ENCODE data around the gene BCL11B. TPM values are rescaled to one million over a fixed set of nuclear protein-coding genes. Genes with fewer than 3 reads are reported as not detected.

The BCL11B gene
- total and polyA plus RNA-seq, 9 of the 15 experiments (the other 6 are each of a cell fraction or from before 2014, with no cell fraction given), result 0.09 TPM; not detected in 8

DNA sequence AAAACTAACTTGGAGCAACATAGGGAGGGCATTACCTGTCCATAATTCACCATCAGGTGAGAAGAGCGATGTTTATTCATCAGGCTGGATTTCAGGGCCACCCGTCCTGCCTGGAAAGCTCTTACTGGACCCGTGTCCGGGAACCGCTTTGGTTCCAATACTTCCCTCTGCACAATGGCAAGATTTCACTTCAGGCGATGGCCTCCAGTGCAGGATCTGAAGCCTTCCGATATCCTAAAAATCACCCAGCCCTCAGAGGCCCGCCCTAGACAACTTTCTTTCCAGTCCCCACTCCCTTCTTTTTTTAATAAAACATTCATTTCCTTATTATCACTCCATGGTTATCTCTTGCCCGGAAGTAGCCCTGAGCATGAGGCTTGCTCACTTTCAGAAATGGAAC lies 92.5 kb downstream of the BCL11B start:
- no peak overlapping the region for H3K4me3 ChIP-seq
- POLR2A ChIA-PET, result no interaction called here
- H3K79me2 ChIP-seq (ENCODE audit: control insufficient read depth, insufficient read depth, low read length), result no peaks in the 10 kb centered on the region
- intact Hi-C loops (cut with micrococcal nuclease), result no loop called here
- H3K36me3 ChIP-seq (ENCODE audit: control insufficient read depth, insufficient read depth, low read length), result no peaks in the 10 kb centered on the region
- CTCF ChIA-PET (ENCODE audit: low intra/inter-chr PET ratio), result no interaction called here
- in situ Hi-C loops (cut with MboI), result no loop called here
- 3% methylated on average over 5 of the region's 9 CpGs for WGBS (ENCODE audit: insufficient coverage, low coverage, missing lambda C conversion rate)
- H3K4me2 ChIP-seq (ENCODE audit: insufficient read depth, low read length), result no peak overlapping the region
- no TSS peak for BruUV-seq (replicated peaks)
- H3K27me3 ChIP-seq (ENCODE audit: control insufficient read depth in 2 of 2, insufficient read depth in 2 of 2, low read length in 2 of 2), result peaks cover 0 to 10% of the 10 kb centered on the region in 2 experiments; a peak in 1 of 5 replicates
- no peak overlapping the region for H3K9ac ChIP-seq (ENCODE audit: insufficient read depth in 1 of 2, low read depth in 2 of 2, low read length in 2 of 2)
- TF ChIP-seq, protein P1, sequence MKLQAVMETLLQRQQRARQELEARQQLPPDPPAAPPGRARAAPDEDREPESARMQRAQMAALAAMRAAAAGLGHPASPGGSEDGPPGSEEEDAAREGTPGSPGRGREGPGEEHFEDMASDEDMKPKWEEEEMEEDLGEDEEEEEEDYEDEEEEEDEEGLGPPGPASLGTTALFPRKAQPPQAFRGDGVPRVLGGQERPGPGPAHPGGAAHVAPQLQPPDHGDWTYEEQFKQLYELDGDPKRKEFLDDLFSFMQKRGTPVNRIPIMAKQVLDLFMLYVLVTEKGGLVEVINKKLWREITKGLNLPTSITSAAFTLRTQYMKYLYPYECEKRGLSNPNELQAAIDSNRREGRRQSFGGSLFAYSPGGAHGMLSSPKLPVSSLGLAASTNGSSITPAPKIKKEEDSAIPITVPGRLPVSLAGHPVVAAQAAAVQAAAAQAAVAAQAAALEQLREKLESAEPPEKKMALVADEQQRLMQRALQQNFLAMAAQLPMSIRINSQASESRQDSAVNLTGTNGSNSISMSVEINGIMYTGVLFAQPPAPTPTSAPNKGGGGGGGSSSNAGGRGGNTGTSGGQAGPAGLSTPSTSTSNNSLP (IDR thresholded peaks at IDR 0.05; ENCODE audit: borderline replicate concordance, low read depth, low read length), result no peak
- TF ChIP-seq, protein P2, sequence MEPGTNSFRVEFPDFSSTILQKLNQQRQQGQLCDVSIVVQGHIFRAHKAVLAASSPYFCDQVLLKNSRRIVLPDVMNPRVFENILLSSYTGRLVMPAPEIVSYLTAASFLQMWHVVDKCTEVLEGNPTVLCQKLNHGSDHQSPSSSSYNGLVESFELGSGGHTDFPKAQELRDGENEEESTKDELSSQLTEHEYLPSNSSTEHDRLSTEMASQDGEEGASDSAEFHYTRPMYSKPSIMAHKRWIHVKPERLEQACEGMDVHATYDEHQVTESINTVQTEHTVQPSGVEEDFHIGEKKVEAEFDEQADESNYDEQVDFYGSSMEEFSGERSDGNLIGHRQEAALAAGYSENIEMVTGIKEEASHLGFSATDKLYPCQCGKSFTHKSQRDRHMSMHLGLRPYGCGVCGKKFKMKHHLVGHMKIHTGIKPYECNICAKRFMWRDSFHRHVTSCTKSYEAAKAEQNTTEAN (CRISPR knock-in tag; IDR thresholded peaks at IDR 0.05), result no peak
- TF ChIP-seq, protein P3, sequence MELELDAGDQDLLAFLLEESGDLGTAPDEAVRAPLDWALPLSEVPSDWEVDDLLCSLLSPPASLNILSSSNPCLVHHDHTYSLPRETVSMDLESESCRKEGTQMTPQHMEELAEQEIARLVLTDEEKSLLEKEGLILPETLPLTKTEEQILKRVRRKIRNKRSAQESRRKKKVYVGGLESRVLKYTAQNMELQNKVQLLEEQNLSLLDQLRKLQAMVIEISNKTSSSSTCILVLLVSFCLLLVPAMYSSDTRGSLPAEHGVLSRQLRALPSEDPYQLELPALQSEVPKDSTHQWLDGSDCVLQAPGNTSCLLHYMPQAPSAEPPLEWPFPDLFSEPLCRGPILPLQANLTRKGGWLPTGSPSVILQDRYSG (tag; conservative IDR thresholded peaks at IDR 0.05; ENCODE audit: low read depth), result no peak
- no peak for TF ChIP-seq MCM2 (IDR thresholded peaks at IDR 0.05; ENCODE audit: low read depth)
- TF ChIP-seq, protein P4, sequence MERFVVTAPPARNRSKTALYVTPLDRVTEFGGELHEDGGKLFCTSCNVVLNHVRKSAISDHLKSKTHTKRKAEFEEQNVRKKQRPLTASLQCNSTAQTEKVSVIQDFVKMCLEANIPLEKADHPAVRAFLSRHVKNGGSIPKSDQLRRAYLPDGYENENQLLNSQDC (CRISPR knock-in tag; IDR thresholded peaks at IDR 0.05), result no peak
- no peak for TF ChIP-seq RCOR1 (IDR thresholded peaks at IDR 0.05; ENCODE audit: borderline replicate concordance in 1 of 2, low read depth in 2 of 2, low read length in 2 of 2)
- TF ChIP-seq ZNF764 (CRISPR knock-in tag; IDR thresholded peaks at IDR 0.05; ENCODE audit: low read depth), result no peak
- no peaks in the 10 kb centered on the region for H4K20me1 ChIP-seq (replicated peaks; ENCODE audit: control insufficient read depth, insufficient read depth, low read length)
- no peak overlapping the region for H2AFZ ChIP-seq (ENCODE audit: low read depth, low read length)
- no peaks in the 10 kb centered on the region for H3K9me1 ChIP-seq (ENCODE audit: control insufficient read depth, insufficient read depth, low read length)
- H3K9me3 ChIP-seq (replicated peaks; ENCODE audit: control insufficient read depth, insufficient read depth, low read depth, low read length), result no peaks in the 10 kb centered on the region
- ATAC-seq (no peak), FAIRE-seq (no peak), DNase-seq (ENCODE audit: extremely low read depth in 1 of 4, low spot score in 3 of 4) (no peak)
- H3K4me1 ChIP-seq (replicated peaks in 1 of 2; ENCODE audit: control insufficient read depth in 2 of 2, insufficient read depth in 2 of 2, low read length in 2 of 2), result no peaks in the 10 kb centered on the region
- no peak overlapping the region for H3K27ac ChIP-seq (ENCODE audit: extremely low read depth, low read depth, low read length)
